Body of pancreas (tissue), 4 donors: ENCODE measurements around the gene PCDH15. TPM values are rescaled to one million over a fixed set of nuclear protein-coding genes. Genes with fewer than 3 reads are reported as not detected.

ENCODE experiments used
- ATAC-seq: fragments of 150-250 bp; one replicate; pipeline ENCODE4 v1.9.1; 2016
- DNase-seq, 4 donors: peaks; one replicate each; pipeline ENCODE4 v3.0.0-alpha.2; 2019
- H3K27ac ChIP-seq, 4 donors: fragments of 200-600 bp; sonication (generic); 1 replicate in 3 of 4; 2 replicates in 1 of 4; pipeline versions ENCODE4 v1.5.1 to v1.6.1; 2016 to 2019; ENCODE audit warnings: mild to moderate bottlenecking in 1 of 4, mixed read lengths in 1 of 4, moderate library complexity in 1 of 4
- H3K27me3 ChIP-seq, 2 donors: fragments of 200-600 bp; sonication (generic); one replicate each; pipeline ENCODE4 v1.6.0; 2016; ENCODE audit warnings: mild to moderate bottlenecking in 1 of 2
- H3K36me3 ChIP-seq, 2 donors: fragments of 200-600 bp; sonication (generic); replicated peaks in 1 of 2; 2 replicates each; pipeline ENCODE4 v1.5.1; 2016; ENCODE audit warnings: low read depth in 2 of 2; ENCODE audit not compliant: insufficient read depth in 1 of 2
- H3K4me1 ChIP-seq: fragments of 200-600 bp; sonication (generic); one replicate; pipeline ENCODE4 v1.6.0; 2016
- H3K4me3 ChIP-seq, 2 donors: fragments of 200-600 bp; sonication (generic); 1 replicate in 1 of 2; 2 replicates in 1 of 2; pipeline ENCODE4 v1.5.1; 2016 to 2019
- H3K9me3 ChIP-seq, 3 donors: fragments of 200-600 bp; sonication (generic); 1 replicate in 2 of 3; 2 replicates in 1 of 3; pipeline ENCODE4 v1.5.1; 2016
- CTCF ChIP-seq, 7 experiments: fragments of 450-650 bp in 4 of 7; fragments of 200-600 bp in 3 of 7; sonication (generic) in 3 of 7; IDR thresholded peaks; one replicate each; pipeline ENCODE4 v1.5.1; 2016 to 2019; ENCODE audit warnings: antibody characterized with exemption in 7 of 7
- POLR2A ChIP-seq, 3 donors: fragments of 450-650 bp; IDR thresholded peaks; one replicate each; pipeline ENCODE4 v1.6.1; 2016; ENCODE audit warnings: antibody characterized with exemption in 3 of 3, mild to moderate bottlenecking in 2 of 3
- WGBS, 2 donors: methylation state at CpG; one replicate each; pipeline ENCODE4 v1.1.5; 2017; 5-methylcytosine and 5-hydroxymethylcytosine counted together
- intact Hi-C: fragments of 100-400 bp; cut with DNase I; formaldehyde crosslinking; loops from one replicate; pipeline ENCODE4 v1.15.1; 2023
- total RNA-seq, 2 donors: library from RNA; depleted of rRNA; stranded (reverse); fragments of >200 nt; gene quantifications; one replicate each; pipeline ENCODE4 v1.1.0, GENCODE V29; 2016

PCDH15 gene
- total RNA-seq, 2 donors from 2014 or later, result not detected

- Histone ChIP-seq H3K4me3 (no peak overlapping the region), H3K27ac (no peak overlapping the region), H3K27me3 (no peaks in the 10 kb centered on the region), H3K9me3 (no peaks in the 10 kb centered on the region), H3K4me1 (no peaks in the 10 kb centered on the region), H3K36me3 (no peaks in the 10 kb centered on the region)
- no peak for ATAC-seq
- 73 to 74% methylated on average over 5 of the region's 5 CpGs for WGBS, 2 donors
- intact Hi-C loops, result no loop called here
- no peak for TF ChIP-seq CTCF (IDR thresholded peaks at IDR 0.05)
- TF ChIP-seq POLR2A (IDR thresholded peaks at IDR 0.05), result no peak
- DNase-seq, result no peak
Observed at GRCh38 chr10:54060572-54060971, 740.5 kb downstream of the PCDH15 start.

- ATAC-seq, result no peak
- Histone ChIP-seq H3K36me3 (no peaks in the 10 kb centered on the region), H3K27me3 (no peaks in the 10 kb centered on the region), H3K4me1 (no peaks in the 10 kb centered on the region), H3K9me3 (no peaks in the 10 kb centered on the region), H3K27ac (no peak overlapping the region), H3K4me3 (no peak overlapping the region)
- intact Hi-C loops, result no loop called here
- TF ChIP-seq CTCF (IDR thresholded peaks at IDR 0.05), result no peak
- TF ChIP-seq POLR2A (IDR thresholded peaks at IDR 0.05), result no peak
- DNase-seq, result no peak
- 60 to 89% methylated on average over 2 of the region's 2 CpGs for WGBS, 2 donors
Observed at GRCh38 chr10:54057357-54057756, 743.7 kb downstream of the PCDH15 start.

- Histone ChIP-seq H3K27ac (no peak overlapping the region), H3K36me3 (no peaks in the 10 kb centered on the region), H3K27me3 (no peaks in the 10 kb centered on the region), H3K4me1 (no peaks in the 10 kb centered on the region), H3K4me3 (no peak overlapping the region), H3K9me3 (no peaks in the 10 kb centered on the region)
- ATAC-seq (no peak), DNase-seq (no peak)
- intact Hi-C loops, result no loop called here
- WGBS, 2 donors, result 73 to 77% methylated on average over 5 of the region's 5 CpGs
- no peak for TF ChIP-seq POLR2A (IDR thresholded peaks at IDR 0.05)
- no peak for TF ChIP-seq CTCF (IDR thresholded peaks at IDR 0.05)
Observed at GRCh38 chr10:54026340-54026739, 774.7 kb downstream of the PCDH15 start.

GRCh38 chr10:54011117-54011516, 789.9 kb downstream of the PCDH15 start:
- no peak for ATAC-seq
- Histone ChIP-seq H3K4me1 (no peaks in the 10 kb centered on the region), H3K27ac (no peak overlapping the region), H3K36me3 (no peaks in the 10 kb centered on the region), H3K4me3 (no peak overlapping the region), H3K9me3 (no peaks in the 10 kb centered on the region), H3K27me3 (no peaks in the 10 kb centered on the region)
- DNase-seq, result no peak
- intact Hi-C loops, result no loop called here
- 77% methylated on average over 1 of the region's 1 CpG; no CpG with 5 or more reads in 1 of the 2 donors for WGBS, 2 donors
- no peak for TF ChIP-seq CTCF (IDR thresholded peaks at IDR 0.05)
- TF ChIP-seq POLR2A (IDR thresholded peaks at IDR 0.05), result no peak

DNA sequence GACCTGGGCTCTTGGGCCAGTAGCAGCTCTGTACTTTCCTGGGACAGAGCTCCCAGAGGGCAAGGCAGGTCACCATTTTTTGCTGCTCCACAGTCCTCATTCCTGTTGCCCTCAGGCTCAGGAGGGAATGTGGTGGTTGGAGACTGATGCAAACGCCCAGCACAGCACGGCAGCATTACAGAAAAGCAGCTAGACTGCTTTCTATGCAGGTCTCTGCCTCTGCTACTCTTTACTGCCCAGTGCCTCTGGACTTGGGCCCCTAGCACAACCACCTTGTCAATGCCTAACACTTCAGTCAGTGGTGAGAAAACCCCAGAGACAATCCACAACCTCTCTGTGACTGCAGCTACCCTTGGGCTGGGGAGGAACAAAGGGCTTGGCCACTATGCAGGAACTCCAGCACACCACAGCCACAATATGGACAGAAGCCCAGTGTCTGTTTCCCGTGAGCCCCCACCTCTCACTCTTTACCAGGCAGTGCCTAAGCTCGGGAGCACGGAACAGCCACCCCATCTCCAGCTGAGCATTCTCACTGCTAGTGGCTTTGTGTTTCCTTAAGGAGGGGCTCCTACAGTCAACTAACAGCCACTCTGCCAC, 790.6 kb downstream of the PCDH15 start:
- DNase-seq (no peak), ATAC-seq (no peak)
- Histone ChIP-seq H3K9me3 (no peaks in the 10 kb centered on the region), H3K27me3 (no peaks in the 10 kb centered on the region), H3K27ac (no peak overlapping the region), H3K36me3 (no peaks in the 10 kb centered on the region), H3K4me1 (no peaks in the 10 kb centered on the region), H3K4me3 (no peak overlapping the region)
- intact Hi-C loops, result no loop called here
- TF ChIP-seq CTCF (IDR thresholded peaks at IDR 0.05) (no peak), POLR2A (IDR thresholded peaks at IDR 0.05) (no peak)
- 68 to 73% methylated on average over 5 of the region's 5 CpGs for WGBS, 2 donors
